ENCODE results near the gene GNA14. TPM values are rescaled to one million over a fixed set of nuclear protein-coding genes. Genes with fewer than 3 reads are reported as not detected.

The GNA14 gene
- total RNA-seq, 4 donors from 2014 or later: 0.13 to 1.9 (median 1.0) TPM

- intact Hi-C loops (cut with DNase I; ENCODE audit: low total_unique reads): no loop called here
- 88 to 93% methylated on average over 3 of the region's 3 CpGs for WGBS, 2 donors
- TF ChIP-seq POLR2A (IDR thresholded peaks at IDR 0.05) (no peak), CTCF (IDR thresholded peaks at IDR 0.05) (no peak)
- DNase-seq (ENCODE audit: low spot score in 2 of 2): no peak
- no peak overlapping the region for H3K4me3 ChIP-seq (ENCODE audit: low read depth, poor library complexity, severe bottlenecking)
These were observed 114.5 kb downstream of the GNA14 start for GRCh38 chr9:77533671-77534070.

GRCh38 chr9:77532607-77533006 is 115.5 kb downstream of the GNA14 start:
- intact Hi-C loops (cut with DNase I; ENCODE audit: low total_unique reads): no loop called here
- TF ChIP-seq POLR2A (IDR thresholded peaks at IDR 0.05) (no peak), CTCF (IDR thresholded peaks at IDR 0.05) (no peak)

GRCh38 chr9:77531400-77531799 is 116.7 kb downstream of the GNA14 start:
- 65 to 80% methylated on average over 4 of the region's 4 CpGs for WGBS, 2 donors
- TF ChIP-seq POLR2A (IDR thresholded peaks at IDR 0.05): no peak
- no peak for TF ChIP-seq CTCF (IDR thresholded peaks at IDR 0.05)
- intact Hi-C loops (cut with DNase I; ENCODE audit: low total_unique reads): no loop called here
- DNase-seq (ENCODE audit: low spot score in 2 of 2): no peak
- no peak overlapping the region for H3K4me3 ChIP-seq (ENCODE audit: low read depth, poor library complexity, severe bottlenecking)

More at GRCh38 chr9:77532607-77533006, 115.5 kb downstream of the GNA14 start:
- no peak for DNase-seq (ENCODE audit: low spot score in 2 of 2)
- WGBS, 2 donors: 85 to 87% methylated on average over 5 of the region's 5 CpGs
- no peak overlapping the region for H3K4me3 ChIP-seq (ENCODE audit: low read depth, poor library complexity, severe bottlenecking)

GRCh38 chr9:77523891-77524290 is 124.2 kb downstream of the GNA14 start:
- H3K4me3 ChIP-seq (ENCODE audit: low read depth, poor library complexity, severe bottlenecking): no peak overlapping the region
- no peak for TF ChIP-seq POLR2A (IDR thresholded peaks at IDR 0.05)
- no peak for TF ChIP-seq CTCF (IDR thresholded peaks at IDR 0.05)
- 68 to 72% methylated on average over 2 of the region's 2 CpGs for WGBS, 2 donors
- intact Hi-C loops (cut with DNase I; ENCODE audit: low total_unique reads): no loop called here
- DNase-seq (ENCODE audit: low spot score in 2 of 2): no peak

- intact Hi-C loops (cut with DNase I; ENCODE audit: low total_unique reads): no loop called here
- WGBS, 2 donors: 55 to 76% methylated on average over 3 of the region's 3 CpGs
- TF ChIP-seq POLR2A (IDR thresholded peaks at IDR 0.05): no peak
- TF ChIP-seq CTCF (IDR thresholded peaks at IDR 0.05): no peak
- H3K4me3 ChIP-seq (ENCODE audit: low read depth, poor library complexity, severe bottlenecking): no peak overlapping the region
- DNase-seq (ENCODE audit: low spot score in 2 of 2): no peak
These were observed 127.0 kb downstream of the GNA14 start for GRCh38 chr9:77521091-77521490.

GRCh38 chr9:77518688-77519087 is 129.4 kb downstream of the GNA14 start:
- DNase-seq (ENCODE audit: low spot score in 2 of 2): no peak
- TF ChIP-seq POLR2A (IDR thresholded peaks at IDR 0.05): no peak
- TF ChIP-seq CTCF (IDR thresholded peaks at IDR 0.05): no peak
- intact Hi-C loops (cut with DNase I; ENCODE audit: low total_unique reads): no loop called here
- H3K4me3 ChIP-seq (ENCODE audit: low read depth, poor library complexity, severe bottlenecking): no peak overlapping the region
- 86 to 96% methylated on average over 1 of the region's 1 CpG for WGBS, 2 donors

Measured in lower leg skin (tissue), 4 donors.